HepG2 (cell line): ENCODE measurements around the gene BAG5. TPM values are rescaled to one million over a fixed set of nuclear protein-coding genes. Genes with fewer than 3 reads are reported as not detected.
A peak's percentile ranks its signal among the peaks of the same experiment; 100 is the strongest.

Source experiments
- ARNTL ChIP-seq: sonication (generic); formaldehyde crosslinking; IDR thresholded peaks from 2 replicates; pipeline ENCODE4 v1.4.0; 2020; ENCODE audit warnings: mild to moderate bottlenecking, missing genetic modification reagents
- ATRX ChIP-seq: sonication (generic); formaldehyde crosslinking; IDR thresholded peaks from 2 replicates; pipeline ENCODE4 v1.4.0; 2020; ENCODE audit warnings: missing genetic modification reagents, borderline replicate concordance
- E2F5 ChIP-seq: sonication (generic); formaldehyde crosslinking; conservative IDR thresholded peaks from 2 replicates; pipeline ENCODE4 v1.4.0; 2020; ENCODE audit warnings: missing genetic modification reagents
- MEIS2 ChIP-seq: sonication (generic); formaldehyde crosslinking; IDR thresholded peaks from 2 replicates; pipeline ENCODE4 v1.9.0; 2021; ENCODE audit warnings: mild to moderate bottlenecking, missing genetic modification reagents
- MTERF4 ChIP-seq: sonication (generic); formaldehyde crosslinking; IDR thresholded peaks from 2 replicates; pipeline ENCODE4 v1.8.0; 2023; ENCODE audit warnings: mild to moderate bottlenecking, missing genetic modification reagents
- NCOA5 ChIP-seq: sonication (generic); formaldehyde crosslinking; IDR thresholded peaks from 2 replicates; pipeline ENCODE4 v1.4.0; 2020; ENCODE audit warnings: missing genetic modification reagents
- POLR2A ChIP-seq, 2 experiments: IDR thresholded peaks; 2 replicates each; pipeline ENCODE4 v1.6.1; 2011; ENCODE audit warnings: low read depth in 2 of 2, low read length in 2 of 2, mild to moderate bottlenecking in 1 of 2, moderate library complexity in 1 of 2; ENCODE audit not compliant: insufficient read depth in 1 of 2
- SIN3B ChIP-seq: fragments of 150-350 bp; IDR thresholded peaks from 2 replicates; pipeline ENCODE4 v1.6.1; 2014; ENCODE audit warnings: low read length
- TOPORS ChIP-seq: sonication (generic); formaldehyde crosslinking; IDR thresholded peaks from 2 replicates; pipeline ENCODE4 v1.8.0; 2023; ENCODE audit warnings: mild to moderate bottlenecking, missing genetic modification reagents
- ZBTB38 ChIP-seq: sonication (generic); formaldehyde crosslinking; IDR thresholded peaks from 2 replicates; pipeline ENCODE4 v1.5.1; 2020; ENCODE audit warnings: mild to moderate bottlenecking, missing genetic modification reagents
- ZBTB40 ChIP-seq, 2 experiments: fragments of 450-650 bp in 1 of 2; sonication (generic) in 1 of 2; formaldehyde crosslinking in 1 of 2; IDR thresholded peaks; 2 replicates each; pipeline versions ENCODE4 v1.6.1 to v1.8.0; 2016 to 2022; ENCODE audit warnings: antibody characterized with exemption in 1 of 2, mild to moderate bottlenecking in 1 of 2, missing genetic modification reagents in 1 of 2
- ZNF12 ChIP-seq: sonication (generic); formaldehyde crosslinking; IDR thresholded peaks from 2 replicates; pipeline ENCODE4 v1.5.0; 2020; ENCODE audit warnings: missing genetic modification reagents
- ZNF292 ChIP-seq: sonication (generic); formaldehyde crosslinking; IDR thresholded peaks from 2 replicates; pipeline ENCODE4 v1.8.1; 2022; ENCODE audit warnings: mild to moderate bottlenecking, low read depth, missing genetic modification reagents, borderline replicate concordance
- ZNF598 ChIP-seq: sonication (generic); formaldehyde crosslinking; IDR thresholded peaks from 2 replicates; pipeline ENCODE4 v1.5.1; 2020; ENCODE audit warnings: mild to moderate bottlenecking, missing genetic modification reagents, borderline replicate concordance
- ZNF687 ChIP-seq: sonication (generic); formaldehyde crosslinking; IDR thresholded peaks from 2 replicates; pipeline ENCODE4 v1.5.1; 2020; ENCODE audit warnings: mild to moderate bottlenecking, missing genetic modification reagents, moderate library complexity
- polyA plus RNA-seq, 8 experiments: library from polyadenylated mRNA; depleted of rRNA in 3 of 8; stranded (reverse) in 7 of 8; unstranded in 1 of 8; fragments of >200 nt; fragmentation: Illumina TruSeq in 4 of 8; extraction: Trizol in 4 of 8; gene quantifications; 2 replicates each; pipeline versions ENCODE4 v1.2.1 to v1.2.3, GENCODE V29; 2011 to 2016; ENCODE audit warnings: low read depth in 4 of 8, missing spikeins in 1 of 8, mixed read lengths in 1 of 8; ENCODE audit not compliant: insufficient read depth in 1 of 8
- total RNA-seq, 5 experiments: library from RNA; depleted of rRNA; stranded (reverse); fragments of >200 nt; fragmentation: Illumina TruSeq; extraction: Trizol; gene quantifications; 2 replicates each; pipeline ENCODE4 v1.2.3, GENCODE V29; 2016; ENCODE audit warnings: low read depth in 1 of 5

BAG5 gene
- total and polyA plus RNA-seq, 2 of the 13 experiments (the other 11 are each of a cell fraction or from before 2014, with no cell fraction given): 3.5 to 21.0 TPM

- peak; percentile 66; the same call in 1 of the 2 replicates for TF ChIP-seq ZBTB38 (CRISPR knock-in tag)
- TF ChIP-seq SIN3B: no peak
- no peak for TF ChIP-seq TOPORS (CRISPR knock-in tag)
- TF ChIP-seq ZBTB40 (IDR thresholded peaks at IDR 0.05): no peak
- TF ChIP-seq ZBTB40 (CRISPR knock-in tag; IDR thresholded peaks at IDR 0.05): no peak
- TF ChIP-seq ZNF292 (CRISPR knock-in tag): peak; percentile 56; the same call in 1 of the 2 replicates
- TF ChIP-seq ATRX: no peak
- no peak for TF ChIP-seq E2F5 (CRISPR knock-in tag)
- TF ChIP-seq ZNF12 (CRISPR knock-in tag): no peak
- TF ChIP-seq ZNF687 (CRISPR knock-in tag): peak; percentile 54
- TF ChIP-seq MEIS2 (CRISPR knock-in tag): no peak
- no peak for TF ChIP-seq NCOA5 (CRISPR knock-in tag)
- no peak for TF ChIP-seq ZNF598
- TF ChIP-seq MTERF4 (CRISPR knock-in tag): no peak
- TF ChIP-seq POLR2A (IDR thresholded peaks at IDR 0.05; ENCODE audit: insufficient read depth in 1 of 2, low read depth in 2 of 2, low read length in 2 of 2): peak in 1 of 2 experiments; percentile 36; a peak in 1 of 4 replicates
- no peak for TF ChIP-seq ARNTL (CRISPR knock-in tag)
These were observed 31.8 kb upstream of the BAG5 start (continued) for GRCh38 chr14:103594265-103594664.
